Neural cell (in vitro differentiated cells): ENCODE data around the gene ACBD6. TPM values are rescaled to one million over a fixed set of nuclear protein-coding genes. Genes with fewer than 3 reads are reported as not detected.

ENCODE experiments used
- H2AFZ ChIP-seq: fragments of 200-600, 300-800 bp; sonication (generic), shearing (Covaris generic); 2 replicates; pipeline ENCODE4 v1.6.0; 2014; ENCODE audit warnings: low read depth, mild to moderate bottlenecking, antibody characterized with exemption, low read length, moderate library complexity
- H3F3A ChIP-seq: fragments of 200-600 bp; shearing (Covaris generic); 2 replicates; pipeline ENCODE4 v1.6.1; 2016; ENCODE audit warnings: mild to moderate bottlenecking, moderate library complexity, mixed read lengths, antibody characterized with exemption, low read length; ENCODE audit not compliant: insufficient read depth, poor library complexity, severe bottlenecking
- H3K27ac ChIP-seq: fragments of 200-600, 300-800 bp; sonication (generic), shearing (Covaris generic); 2 replicates; pipeline ENCODE4 v1.5.1; 2014; ENCODE audit warnings: mild to moderate bottlenecking, low read length, moderate library complexity
- H3K27me3 ChIP-seq: fragments of 300-800, 200-600 bp; sonication (generic), shearing (Covaris generic); 2 replicates; pipeline ENCODE4 v1.6.0; 2014; ENCODE audit warnings: mild to moderate bottlenecking, low read depth, low read length, moderate library complexity; ENCODE audit not compliant: insufficient read depth
- H3K36me3 ChIP-seq: fragments of 300-800, 200-600 bp; sonication (generic), shearing (Covaris generic); 2 replicates; pipeline ENCODE4 v1.5.1; 2014; ENCODE audit warnings: mild to moderate bottlenecking, antibody characterized with exemption, low read length, moderate library complexity; ENCODE audit not compliant: insufficient read depth
- H3K4me2 ChIP-seq: fragments of 300-800, 200-600 bp; sonication (generic), shearing (Covaris generic); 2 replicates; pipeline ENCODE4 v1.6.0; 2014; ENCODE audit warnings: mild to moderate bottlenecking, low read length
- H3K4me3 ChIP-seq: fragments of 300-800, 200-600 bp; sonication (generic), shearing (Covaris generic); 2 replicates; pipeline ENCODE4 v1.5.1; 2014; ENCODE audit warnings: mild to moderate bottlenecking, low read length, moderate library complexity
- H3K79me2 ChIP-seq: fragments of 200-600 bp; shearing (Covaris generic); replicated peaks from 2 replicates; pipeline ENCODE4 v1.6.0; 2014; ENCODE audit warnings: mild to moderate bottlenecking, low read length, moderate library complexity; ENCODE audit not compliant: insufficient read depth
- H3K9ac ChIP-seq: fragments of 300-800, 200-600 bp; sonication (generic), shearing (Covaris generic); 2 replicates; pipeline ENCODE4 v1.6.1; 2016; ENCODE audit warnings: mild to moderate bottlenecking, low read length, mixed read lengths
- H3K9me2 ChIP-seq: fragments of 200-600 bp; shearing (Covaris generic); 2 replicates; pipeline ENCODE4 v1.6.1; 2016; ENCODE audit warnings: mild to moderate bottlenecking, low read length, mixed read lengths; ENCODE audit not compliant: insufficient read depth
- H3K9me3 ChIP-seq: fragments of 200-600, 300-800 bp; sonication (generic), shearing (Covaris generic); 2 replicates; pipeline ENCODE4 v1.6.1; 2016; ENCODE audit warnings: mild to moderate bottlenecking, mixed run types, low read length, moderate library complexity, mixed read lengths
- H4K20me1 ChIP-seq: fragments of 200-600 bp; shearing (Covaris generic); 2 replicates; pipeline ENCODE4 v1.6.1; 2016; ENCODE audit warnings: mild to moderate bottlenecking, mixed run types; ENCODE audit not compliant: insufficient read depth
- CTCF ChIP-seq: fragments of 450-650 bp; IDR thresholded peaks from 2 replicates; pipeline ENCODE4 v1.5.1; 2014; ENCODE audit warnings: antibody characterized with exemption, mild to moderate bottlenecking, moderate library complexity; ENCODE audit not compliant: poor library complexity, severe bottlenecking
- EP300 ChIP-seq: fragments of 450-650 bp; conservative IDR thresholded peaks from 2 replicates; pipeline ENCODE4 v1.6.1; 2014; ENCODE audit warnings: antibody characterized with exemption, mild to moderate bottlenecking, moderate library complexity; ENCODE audit not compliant: poor library complexity, severe bottlenecking
- EZH2 ChIP-seq: fragments of 200-600, 300-800 bp; shearing (Covaris generic), sonication (generic); IDR thresholded peaks from 2 replicates; pipeline ENCODE4 v1.6.1; 2014; ENCODE audit warnings: antibody characterized with exemption, low read length, borderline replicate concordance, mild to moderate bottlenecking; ENCODE audit not compliant: insufficient read depth, poor library complexity, severe bottlenecking
- MXI1 ChIP-seq: fragments of 450-650 bp; conservative IDR thresholded peaks from 2 replicates; pipeline ENCODE4 v1.6.1; 2014; ENCODE audit warnings: antibody characterized with exemption, mild to moderate bottlenecking; ENCODE audit not compliant: poor library complexity, severe bottlenecking
- POLR2AphosphoS5 ChIP-seq: IDR thresholded peaks from 2 replicates; pipeline ENCODE4 v1.6.1; 2012
- RAD21 ChIP-seq: fragments of 450-650 bp; conservative IDR thresholded peaks from 2 replicates; pipeline ENCODE4 v1.6.1; 2014; ENCODE audit warnings: antibody characterized with exemption, mild to moderate bottlenecking, moderate library complexity
- REST ChIP-seq: IDR thresholded peaks from 2 replicates; pipeline ENCODE4 v1.6.1; 2012; ENCODE audit warnings: borderline replicate concordance
- SMC3 ChIP-seq: fragments of 450-650 bp; conservative IDR thresholded peaks from 2 replicates; pipeline ENCODE4 v1.6.1; 2014; ENCODE audit warnings: antibody characterized with exemption, mild to moderate bottlenecking, moderate library complexity; ENCODE audit not compliant: poor library complexity
- TAF1 ChIP-seq: IDR thresholded peaks from 2 replicates; pipeline ENCODE4 v1.6.1; 2012; ENCODE audit warnings: low read depth
- polyA plus RNA-seq: library from polyadenylated mRNA; depleted of rRNA; stranded (reverse); fragments of >200 nt; gene quantifications from 2 replicates; pipeline ENCODE4 v1.2.3, GENCODE V29; 2014

Gene ACBD6
- polyA plus RNA-seq, 1 donor from 2014 or later = 92.4 TPM

- H3K9me3 ChIP-seq = no peaks in the 10 kb centered on the region
- H3K36me3 ChIP-seq = no peaks in the 10 kb centered on the region
- H3K79me2 ChIP-seq = no peaks in the 10 kb centered on the region
- H3K27me3 ChIP-seq = peaks cover 30% of the 10 kb centered on the region
- H3K9ac ChIP-seq = no peak overlapping the region
- no peak overlapping the region for H3K27ac ChIP-seq
- H3F3A ChIP-seq = no peaks in the 10 kb centered on the region
- no peak for TF ChIP-seq EZH2
- TF ChIP-seq POLR2AphosphoS5 = no peak
- TF ChIP-seq CTCF = no peak
- TF ChIP-seq TAF1 = no peak
- TF ChIP-seq REST = no peak
- TF ChIP-seq MXI1 = no peak
- no peak for TF ChIP-seq EP300
- no peak for TF ChIP-seq SMC3
- TF ChIP-seq RAD21 = no peak
- H3K4me3 ChIP-seq = no peak overlapping the region
- no peak overlapping the region for H3K4me2 ChIP-seq
- no peaks in the 10 kb centered on the region for H3K9me2 ChIP-seq
- H2AFZ ChIP-seq = no peak overlapping the region
- no peaks in the 10 kb centered on the region for H4K20me1 ChIP-seq
Measured at GRCh38 chr1:180244840-180245239, 257.5 kb downstream of the ACBD6 start.

GRCh38 chr1:180243517-180244221 is 258.7 kb downstream of the ACBD6 start:
- Histone ChIP-seq H3K79me2 (no peaks in the 10 kb centered on the region), H2AFZ (no peak overlapping the region), H3F3A (no peaks in the 10 kb centered on the region), H3K9me2 (no peaks in the 10 kb centered on the region), H3K9me3 (no peaks in the 10 kb centered on the region), H4K20me1 (no peaks in the 10 kb centered on the region), H3K27ac (no peak overlapping the region), H3K9ac (no peak overlapping the region), H3K27me3 (peaks cover 41% of the 10 kb centered on the region), H3K4me3 (no peak overlapping the region), H3K36me3 (no peaks in the 10 kb centered on the region), H3K4me2 (no peak overlapping the region)
- no peak for TF ChIP-seq EP300
- TF ChIP-seq CTCF = no peak
- TF ChIP-seq MXI1 = no peak
- TF ChIP-seq EZH2 = no peak
- no peak for TF ChIP-seq REST
- no peak for TF ChIP-seq TAF1
- TF ChIP-seq POLR2AphosphoS5 = no peak
- no peak for TF ChIP-seq RAD21
- no peak for TF ChIP-seq SMC3
